CD4-positive, alpha-beta T cell treated with Interleukin-21 for 1 hour (primary cell): ENCODE results near the gene STOM.

ENCODE experiments used
- DNase-seq: peaks from one replicate; pipeline ENCODE4 v3.0.0-alpha.2; 2020

STOM gene

GRCh38 chr9:121344184-121344583 is 25.9 kb downstream of the STOM start:
- DNase-seq = no peak

GRCh38 chr9:121340676-121341392 is 29.2 kb downstream of the STOM start:
- DNase-seq = no peak

GRCh38 chr9:121339437-121339836 is 30.6 kb downstream of the STOM start:
- DNase-seq = no peak

- no peak for DNase-seq
These were observed 33.4 kb downstream of the STOM start for GRCh38 chr9:121336665-121337064.

GRCh38 chr9:121333950-121334773 is 35.9 kb downstream of the STOM start:
- no peak for DNase-seq

- DNase-seq = no peak
These were observed 37.9 kb downstream of the STOM start for GRCh38 chr9:121331992-121332685.

- no peak for DNase-seq
These were observed 38.5 kb downstream of the STOM start for GRCh38 chr9:121331549-121331948.

GRCh38 chr9:121328876-121329681 is 41.0 kb downstream of the STOM start:
- DNase-seq = no peak

GRCh38 chr9:121328476-121328875 is 41.6 kb downstream of the STOM start:
- DNase-seq = no peak

GRCh38 chr9:121326901-121327613 is 43.0 kb downstream of the STOM start:
- no peak for DNase-seq

- DNase-seq = no peak
These were observed 43.8 kb downstream of the STOM start for GRCh38 chr9:121326130-121326838.

- no peak for DNase-seq
These were observed 44.7 kb downstream of the STOM start for GRCh38 chr9:121325387-121325786.

- no peak for DNase-seq
These were observed 45.3 kb downstream of the STOM start for GRCh38 chr9:121324755-121325154.

GRCh38 chr9:121324316-121324715 is 45.7 kb downstream of the STOM start:
- DNase-seq = no peak

GRCh38 chr9:121323449-121324151 is 46.5 kb downstream of the STOM start:
- no peak for DNase-seq

GRCh38 chr9:121322737-121323448 is 47.2 kb downstream of the STOM start:
- no peak for DNase-seq

- DNase-seq = no peak
These were observed 47.9 kb downstream of the STOM start for GRCh38 chr9:121322037-121322736.

- peak; percentile 42 for DNase-seq
These were observed 49.0 kb downstream of the STOM start for GRCh38 chr9:121321016-121321503.

GRCh38 chr9:121319383-121319780 is 50.7 kb downstream of the STOM start:
- DNase-seq = no peak
